Astrocyte of the hippocampus (primary cell): Measurements from ENCODE around the gene CAPN2.
"Not testable (repeated sequence)": the region's sequence is repeated elsewhere in the genome, so short reads cannot be mapped to it uniquely, and the experiment has no call there.

ENCODE experiments used
- DNase-seq: peaks from one replicate; pipeline ENCODE4 v3.0.0; 2011; ENCODE audit warnings: low read depth, low spot score

The CAPN2 gene

DNA sequence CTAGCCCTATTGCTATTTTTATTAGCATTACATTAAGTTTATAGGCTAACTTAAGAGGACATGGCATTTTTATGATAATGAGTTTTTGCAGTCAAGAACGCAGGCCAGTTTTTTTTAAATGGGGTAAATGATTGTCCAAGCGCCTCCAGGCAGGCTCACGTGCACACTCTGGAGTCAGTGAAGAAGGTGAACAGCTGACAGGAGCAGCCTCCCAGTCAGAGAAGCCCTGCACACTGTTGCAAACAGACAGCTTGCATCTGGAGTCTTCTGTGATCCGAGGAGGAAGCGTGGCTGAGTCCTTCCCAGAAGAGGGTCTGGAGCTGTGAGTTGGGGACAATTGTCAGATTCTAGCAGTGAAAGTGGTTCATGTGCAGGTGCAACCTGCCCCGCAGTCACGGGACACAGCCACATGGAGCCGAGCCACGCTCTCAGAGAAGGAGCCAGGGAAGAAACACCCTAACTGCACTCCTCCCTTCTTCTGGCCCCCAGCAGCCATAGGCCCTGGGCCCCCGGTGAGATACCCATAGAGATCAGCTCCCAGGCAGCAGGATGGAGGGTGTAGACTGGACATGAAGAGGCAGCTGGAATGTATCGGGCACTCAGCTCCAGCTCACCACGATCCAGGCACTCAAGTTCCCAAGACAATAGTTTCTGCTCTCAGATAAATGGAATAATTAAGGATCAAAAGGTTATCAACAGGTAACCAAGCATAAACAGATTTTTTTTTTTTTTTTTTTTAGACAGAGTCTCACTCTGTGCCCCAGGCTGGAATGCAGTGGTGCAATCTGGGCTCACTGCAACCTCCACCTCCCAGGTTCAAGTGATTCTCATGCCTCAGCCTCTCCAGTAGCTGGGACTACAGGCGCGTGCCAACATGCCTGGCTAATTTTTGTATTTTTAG is 26.4 kb downstream of the CAPN2 start:
- no peak for DNase-seq

DNA sequence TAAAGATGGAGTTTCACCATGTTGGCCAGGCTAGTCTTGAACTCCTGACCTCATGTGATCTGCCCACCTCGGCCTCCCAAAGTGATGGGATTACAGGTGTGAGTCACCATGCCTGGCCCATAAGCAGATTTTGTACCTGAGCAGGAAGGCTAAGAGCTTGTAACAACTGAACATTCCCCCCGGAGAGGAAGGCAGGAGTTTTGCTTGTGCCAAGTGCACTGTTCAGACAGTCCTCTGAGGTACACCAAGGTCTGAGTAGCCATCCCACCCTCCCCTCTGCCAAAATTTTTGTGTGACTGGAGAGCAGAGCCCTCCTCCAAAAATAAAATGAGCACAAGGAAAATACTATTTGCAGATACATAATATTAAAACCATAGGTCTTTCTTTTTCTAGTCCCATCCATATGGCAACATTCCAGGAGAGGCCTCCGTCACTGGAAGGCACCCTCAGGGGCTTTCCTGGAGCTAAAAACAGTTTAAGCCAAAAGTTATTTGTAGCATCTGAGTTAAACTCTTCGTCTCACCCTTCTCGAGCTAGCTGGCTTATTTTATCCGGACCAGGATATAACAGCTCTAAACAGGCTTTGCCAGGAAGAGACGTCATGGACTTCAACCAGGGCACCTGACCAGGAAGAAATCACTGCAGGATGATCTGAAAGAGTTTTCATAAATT is 27.2 kb downstream of the CAPN2 start:
- DNase-seq = no peak

DNA sequence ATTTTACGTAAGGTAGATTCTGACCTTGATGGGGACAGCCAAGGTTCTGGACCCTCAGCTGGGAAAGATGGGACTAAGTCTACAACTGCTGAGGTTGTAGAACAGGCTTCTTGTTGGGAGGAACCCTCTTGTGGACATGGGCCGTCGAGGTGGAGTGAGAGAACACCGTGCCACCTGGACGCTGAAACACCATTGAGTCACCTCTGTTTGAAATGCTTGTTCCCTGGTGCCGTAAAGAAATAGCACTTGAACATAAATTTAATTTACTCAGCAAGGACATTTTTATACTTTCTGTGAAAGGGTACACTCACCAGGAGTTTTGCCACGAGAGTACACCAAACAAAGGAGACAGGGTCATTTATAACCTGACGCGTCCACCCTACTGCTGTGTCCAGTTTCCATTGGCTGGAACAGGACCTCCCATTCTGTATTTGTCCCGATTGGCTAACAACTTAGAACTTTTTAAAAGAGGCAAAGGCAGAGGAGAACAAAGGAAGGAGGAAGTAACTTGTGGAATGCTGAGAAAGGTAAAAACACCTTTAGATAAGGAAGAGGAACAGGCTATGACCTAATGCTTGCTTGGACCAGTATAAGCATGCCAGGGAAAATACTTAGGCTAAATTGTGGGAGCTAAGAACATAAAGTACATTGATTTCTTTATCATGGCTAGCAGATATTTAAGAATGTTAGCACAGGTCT is 27.8 kb downstream of the CAPN2 start:
- DNase-seq = not testable (repeated sequence)

DNA sequence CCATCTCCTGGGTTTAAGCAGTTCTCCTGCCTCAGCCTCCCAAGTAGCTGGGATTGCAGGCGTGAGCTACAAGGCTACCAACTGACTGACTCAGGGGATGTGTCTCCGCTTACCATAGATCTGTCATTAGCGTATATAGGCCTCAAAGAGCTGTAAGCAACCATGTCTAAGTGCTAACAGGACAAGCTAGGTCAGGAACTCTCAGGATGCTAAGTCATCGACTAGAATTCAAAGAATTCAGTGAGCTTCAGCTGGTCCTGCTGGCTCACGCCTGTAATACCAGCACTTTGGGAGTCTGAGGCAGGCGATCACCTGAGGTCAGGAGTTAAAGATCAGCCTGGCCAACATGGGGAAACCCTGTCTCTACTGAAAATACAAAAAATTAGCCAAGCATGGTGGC is 29.5 kb downstream of the CAPN2 start:
- no peak for DNase-seq

DNA sequence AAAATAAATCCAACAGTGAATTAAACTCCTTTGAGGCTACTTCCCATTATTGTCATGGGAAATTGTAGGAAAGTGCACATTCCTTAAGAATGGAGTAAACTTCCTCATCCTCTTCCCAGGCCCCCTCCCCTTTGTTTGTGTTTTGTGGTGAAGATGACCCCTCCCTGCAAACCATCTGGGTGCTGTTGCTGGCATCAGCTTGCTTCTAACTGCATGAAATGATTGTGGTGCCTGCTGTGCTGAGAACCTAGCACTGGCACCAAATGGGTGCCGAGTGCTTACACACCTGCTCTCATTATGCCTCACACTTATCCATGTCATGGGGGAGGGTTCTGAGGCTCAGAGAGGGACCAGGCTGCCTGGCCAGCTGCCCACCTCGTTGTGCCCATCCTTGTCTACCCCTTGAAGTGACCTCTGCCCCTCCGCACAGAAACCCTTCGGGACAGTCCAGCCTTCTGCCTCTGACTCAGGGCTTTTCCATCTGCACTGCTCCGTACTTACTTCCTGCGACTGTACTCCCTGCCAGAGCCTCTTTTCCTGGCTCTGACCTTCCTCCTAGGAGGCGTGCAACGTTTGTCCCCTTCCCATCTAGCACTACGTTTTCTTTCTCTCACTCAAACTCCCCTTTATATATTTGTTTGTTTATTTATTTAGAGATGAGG is 30.6 kb downstream of the CAPN2 start:
- no peak for DNase-seq

DNA sequence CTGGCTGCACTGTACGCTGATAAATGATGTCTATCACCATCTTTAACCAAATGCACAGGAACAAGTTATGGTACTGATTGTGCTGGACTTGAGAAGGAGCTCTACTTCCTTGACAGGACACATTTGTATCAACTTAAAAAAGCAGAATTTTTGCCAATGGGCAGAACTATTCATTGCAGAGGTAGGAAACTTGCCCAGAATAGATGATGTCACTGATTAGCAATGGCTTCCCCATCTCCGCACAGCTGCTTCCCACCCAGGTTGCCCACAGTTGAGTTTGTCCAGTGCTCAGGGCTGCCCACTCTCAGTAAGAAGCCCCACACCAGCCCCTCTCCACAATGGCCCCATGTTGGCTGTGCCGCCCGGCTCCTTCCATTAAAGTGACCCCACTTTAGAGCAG is 33.4 kb downstream of the CAPN2 start:
- DNase-seq = peak; percentile 77

DNA sequence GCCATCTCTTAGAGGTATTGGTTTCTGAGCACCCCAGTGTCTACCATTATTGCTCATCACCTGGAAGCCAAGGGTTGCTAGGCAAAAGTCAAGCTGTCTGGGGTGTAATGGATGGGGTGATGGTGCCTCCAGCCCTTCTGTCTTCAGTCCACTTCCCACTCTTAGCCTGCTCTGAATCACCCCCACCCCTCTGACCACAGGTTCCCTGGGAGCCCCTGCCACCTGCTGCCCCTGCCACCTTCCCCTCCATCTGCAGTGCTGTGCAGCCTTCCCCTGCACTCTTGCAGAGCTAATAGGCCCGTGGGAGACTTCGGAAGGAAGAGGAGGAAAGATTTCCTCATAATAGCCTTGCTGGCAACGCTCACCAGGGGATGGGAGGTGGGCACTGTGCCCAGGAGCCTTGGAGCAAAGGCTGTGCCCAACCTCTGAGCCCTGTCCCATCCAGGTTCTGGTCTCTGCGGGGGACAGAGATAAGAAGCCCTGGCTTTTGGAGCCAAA is 35.5 kb downstream of the CAPN2 start:
- peak; percentile 71 for DNase-seq

DNA sequence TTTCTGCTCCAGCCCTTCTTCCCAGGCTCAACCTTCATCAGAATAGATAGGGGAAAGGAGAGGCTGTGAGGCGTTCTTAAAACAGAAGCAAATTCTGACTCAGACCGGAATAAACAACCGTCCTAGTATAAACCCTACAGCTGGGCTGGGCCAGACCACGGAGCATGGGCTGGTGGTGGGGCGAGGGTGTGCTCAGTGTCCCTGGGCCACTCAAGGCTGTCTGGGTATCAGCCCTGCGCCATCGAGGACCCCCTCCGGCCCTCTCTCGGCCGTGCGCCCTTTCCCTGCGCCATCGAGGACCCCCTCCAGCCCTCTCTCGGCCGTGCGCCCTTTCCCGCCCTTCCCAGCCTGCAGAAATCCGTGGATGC is 36.0 kb downstream of the CAPN2 start:
- DNase-seq = peak; percentile 61

DNA sequence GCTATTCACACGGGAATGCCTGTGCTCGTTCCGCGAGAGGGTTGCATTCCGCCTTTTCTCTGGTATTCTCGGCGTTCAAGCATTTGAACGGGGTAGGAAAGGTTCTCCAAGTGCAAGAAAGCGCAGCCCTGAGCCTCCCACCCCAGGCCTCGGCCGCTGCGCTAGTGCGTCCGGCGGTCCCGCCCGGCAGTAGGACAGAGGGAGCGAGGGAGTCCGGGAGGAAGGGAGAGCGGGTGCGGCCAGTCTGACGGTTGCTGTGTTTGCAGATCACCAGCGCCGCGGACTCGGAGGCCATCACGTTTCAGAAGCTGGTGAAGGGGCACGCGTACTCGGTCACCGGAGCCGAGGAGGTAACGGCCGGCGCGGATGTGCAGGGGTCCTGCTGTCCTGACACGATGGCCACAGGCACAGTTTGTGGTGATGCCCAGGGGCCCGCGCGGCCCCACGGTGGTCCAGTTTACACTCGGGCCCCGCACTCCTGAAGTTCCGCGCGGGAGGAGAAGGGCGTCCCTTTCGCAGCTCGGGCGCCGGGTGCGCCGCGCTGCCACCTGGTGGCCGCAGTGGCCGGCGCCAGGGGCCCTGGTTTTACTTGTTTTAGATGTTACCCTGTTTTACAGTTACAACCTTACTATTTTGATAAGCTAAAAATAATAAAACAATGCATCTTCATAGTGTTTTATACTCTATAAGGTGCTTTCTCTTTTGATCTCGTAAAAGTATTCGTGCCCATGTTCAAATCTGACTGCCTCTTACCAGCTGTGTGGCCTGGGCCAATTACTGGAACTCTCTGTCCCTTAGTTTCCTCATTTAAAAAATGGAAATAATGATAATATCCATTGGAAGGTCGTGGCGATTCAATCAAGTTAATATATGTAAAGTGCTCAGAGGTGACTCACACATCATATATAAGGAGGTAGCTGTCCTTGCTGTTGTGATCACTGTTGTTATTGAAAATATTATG is 36.7 kb downstream of the CAPN2 start:
- peak; percentile 85 for DNase-seq

DNA sequence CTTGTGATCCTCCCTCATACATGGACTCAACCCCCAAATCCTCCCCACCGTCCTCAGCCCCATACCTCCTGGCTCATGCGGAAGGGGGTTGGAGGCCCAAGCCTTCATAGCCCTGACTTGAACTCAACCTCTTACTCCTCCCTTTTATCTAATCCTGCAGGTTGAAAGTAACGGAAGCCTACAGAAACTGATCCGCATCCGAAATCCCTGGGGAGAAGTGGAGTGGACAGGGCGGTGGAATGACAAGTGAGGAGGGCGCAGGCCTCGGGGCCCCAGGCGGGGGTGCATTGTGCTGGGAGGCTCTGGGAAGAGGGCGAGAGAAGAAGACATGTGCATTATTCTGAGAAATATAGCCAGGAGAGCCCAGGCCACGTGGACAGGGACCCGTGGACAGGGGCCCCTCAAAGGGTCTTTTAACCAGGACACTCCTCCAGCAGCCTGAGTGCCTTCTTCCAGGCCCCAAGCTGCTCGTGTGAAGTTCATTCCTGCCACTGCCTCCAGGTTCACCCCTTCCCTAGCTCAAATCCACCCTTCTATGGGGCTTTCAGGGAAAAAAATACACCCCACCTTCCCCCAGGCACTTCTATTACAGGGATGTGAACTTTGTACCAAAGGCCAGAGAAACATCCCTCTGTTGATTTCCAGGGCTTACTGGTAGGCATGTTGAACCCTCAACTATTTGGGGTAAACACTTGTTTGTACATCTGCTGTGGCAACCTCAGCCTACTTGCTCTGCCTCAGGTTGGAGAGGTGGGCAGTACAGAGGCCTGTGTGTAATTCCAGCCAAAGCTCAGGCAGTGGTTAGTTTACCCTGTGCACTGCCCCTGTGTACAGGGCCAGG is 38.6 kb downstream of the CAPN2 start:
- no peak for DNase-seq

DNA sequence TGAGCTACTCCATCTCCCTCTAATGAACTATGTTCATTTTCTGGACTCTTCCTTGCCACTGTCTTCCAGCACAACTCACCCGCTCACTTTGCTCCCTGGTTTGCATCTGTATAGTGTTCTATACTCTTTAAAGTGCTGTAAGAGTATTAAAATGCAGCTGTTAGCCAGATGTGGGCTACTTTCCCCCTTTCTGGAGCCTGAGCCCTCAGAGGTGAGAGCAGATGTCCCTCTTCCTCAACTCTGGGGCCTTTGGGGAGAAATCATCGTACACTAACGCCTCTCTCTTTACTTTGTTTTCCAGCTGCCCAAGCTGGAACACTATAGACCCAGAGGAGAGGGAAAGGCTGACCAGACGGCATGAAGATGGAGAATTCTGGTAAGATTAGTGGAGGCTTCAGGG is 39.4 kb downstream of the CAPN2 start:
- no peak for DNase-seq

DNA sequence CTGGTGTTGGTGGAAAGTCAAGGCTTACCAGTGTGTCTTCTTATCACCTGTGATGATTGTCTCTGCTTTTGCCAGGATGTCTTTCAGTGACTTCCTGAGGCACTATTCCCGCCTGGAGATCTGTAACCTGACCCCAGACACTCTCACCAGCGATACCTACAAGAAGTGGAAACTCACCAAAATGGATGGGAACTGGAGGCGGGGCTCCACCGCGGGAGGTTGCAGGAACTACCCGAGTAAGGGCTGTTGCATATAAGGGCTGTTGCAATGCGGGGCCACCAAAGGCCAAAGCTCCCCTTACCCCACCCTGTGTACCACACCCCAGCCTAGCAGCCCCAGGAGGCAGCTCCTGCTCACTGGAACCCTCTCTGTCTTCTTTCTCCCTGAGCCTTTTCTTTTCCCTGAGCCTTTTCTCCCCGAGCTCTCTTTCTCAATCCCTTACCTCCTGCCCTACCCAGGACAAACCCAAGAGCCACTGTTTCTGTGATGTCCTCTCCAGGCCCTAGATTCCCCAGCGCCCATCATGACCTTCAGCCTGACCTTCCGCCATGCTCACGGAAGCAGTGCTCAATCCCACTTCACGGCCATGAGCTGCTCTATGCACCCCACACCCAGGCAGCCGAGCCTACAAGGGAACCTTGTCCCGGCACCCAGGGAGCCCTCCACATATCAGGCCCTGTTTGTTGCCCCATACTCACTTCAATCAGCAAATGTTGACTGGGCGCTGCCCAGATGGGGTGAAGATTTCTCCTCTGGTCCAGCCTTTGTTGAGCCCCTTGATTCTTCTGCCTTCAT is 40.6 kb downstream of the CAPN2 start:
- DNase-seq = no peak

DNA sequence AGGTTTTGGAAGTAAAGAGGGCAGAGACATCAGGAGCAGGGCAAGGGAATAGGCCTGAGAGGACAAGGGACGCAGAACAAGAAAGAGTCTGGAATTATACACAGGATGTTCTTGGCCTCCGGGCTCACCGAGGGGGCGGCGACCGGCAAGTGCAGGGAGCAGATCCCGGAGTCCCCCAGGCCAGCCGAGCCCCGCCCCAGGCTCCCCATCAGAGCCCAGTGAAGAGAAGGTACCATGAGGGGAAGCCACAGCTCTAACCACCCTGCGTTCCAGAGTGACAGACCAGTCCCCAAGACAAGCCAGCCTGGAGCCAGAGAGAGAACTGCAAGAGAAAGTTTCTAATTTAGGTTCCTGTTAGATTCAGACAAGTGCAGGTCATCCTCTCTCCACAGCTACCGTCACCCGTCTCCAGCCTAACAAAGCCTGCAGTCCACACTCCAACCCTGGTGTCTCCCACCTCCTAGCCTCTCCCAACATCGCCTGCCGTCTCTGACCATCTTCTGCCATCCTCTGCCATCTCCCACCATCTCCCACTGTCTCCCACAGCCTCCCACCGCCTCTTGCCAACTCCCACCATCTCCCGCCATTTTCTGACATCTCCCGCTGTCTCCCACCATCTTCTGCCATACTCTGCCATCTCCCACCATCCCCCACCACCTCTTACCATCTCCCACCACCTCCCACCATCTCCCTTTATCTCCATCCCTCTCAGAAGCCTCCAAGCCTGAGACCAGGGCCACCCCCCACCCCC is 42.5 kb downstream of the CAPN2 start:
- no peak for DNase-seq

DNA sequence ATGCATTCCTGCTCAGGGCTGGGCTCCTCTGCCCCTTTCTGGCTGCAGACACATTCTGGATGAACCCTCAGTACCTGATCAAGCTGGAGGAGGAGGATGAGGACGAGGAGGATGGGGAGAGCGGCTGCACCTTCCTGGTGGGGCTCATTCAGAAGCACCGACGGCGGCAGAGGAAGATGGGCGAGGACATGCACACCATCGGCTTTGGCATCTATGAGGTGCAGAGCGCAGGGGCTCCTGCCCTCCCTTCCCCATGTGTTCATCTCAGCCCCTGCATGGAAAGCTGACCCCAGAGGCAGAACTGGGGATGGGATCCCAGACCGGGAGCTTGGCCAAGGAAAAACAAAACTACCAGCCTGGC is 43.1 kb downstream of the CAPN2 start:
- no peak for DNase-seq

DNA sequence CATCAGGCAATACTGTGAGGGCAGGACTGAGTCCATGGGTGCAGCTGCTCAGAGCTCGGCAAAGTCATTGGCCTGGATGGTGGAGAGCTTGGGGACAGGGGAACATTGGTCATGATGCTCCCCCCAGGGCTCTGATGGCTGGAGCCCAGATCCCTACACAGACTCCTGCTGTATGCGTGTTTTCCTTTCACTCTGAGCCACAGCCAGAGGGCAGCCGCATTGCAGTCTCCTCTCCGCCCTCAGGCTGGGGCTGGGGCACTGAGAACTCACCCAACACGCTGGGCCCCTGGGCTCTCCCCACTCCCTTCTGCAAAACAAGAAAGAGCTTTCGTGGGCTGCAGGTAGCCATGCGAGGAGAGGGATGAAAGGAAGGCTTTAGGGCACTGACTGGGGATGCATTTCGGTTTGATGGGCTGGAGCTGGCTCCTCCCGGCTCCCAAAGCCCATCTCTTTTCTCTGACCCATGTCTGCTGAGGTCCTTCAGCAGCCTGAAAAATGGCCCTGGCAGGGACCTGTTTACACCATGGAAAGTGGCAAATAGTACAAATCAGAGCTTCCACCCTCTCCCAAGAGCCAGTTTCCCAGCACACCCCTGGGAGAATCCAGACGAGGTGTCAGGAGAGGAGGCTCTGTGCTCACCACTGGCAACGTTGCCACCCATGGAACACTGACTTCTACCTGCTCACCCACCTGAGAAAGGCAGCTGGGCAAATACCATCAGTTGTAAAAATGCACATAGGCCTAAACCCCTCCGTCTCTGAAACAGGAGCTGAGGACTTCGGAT is 43.8 kb downstream of the CAPN2 start:
- DNase-seq = no peak

DNA sequence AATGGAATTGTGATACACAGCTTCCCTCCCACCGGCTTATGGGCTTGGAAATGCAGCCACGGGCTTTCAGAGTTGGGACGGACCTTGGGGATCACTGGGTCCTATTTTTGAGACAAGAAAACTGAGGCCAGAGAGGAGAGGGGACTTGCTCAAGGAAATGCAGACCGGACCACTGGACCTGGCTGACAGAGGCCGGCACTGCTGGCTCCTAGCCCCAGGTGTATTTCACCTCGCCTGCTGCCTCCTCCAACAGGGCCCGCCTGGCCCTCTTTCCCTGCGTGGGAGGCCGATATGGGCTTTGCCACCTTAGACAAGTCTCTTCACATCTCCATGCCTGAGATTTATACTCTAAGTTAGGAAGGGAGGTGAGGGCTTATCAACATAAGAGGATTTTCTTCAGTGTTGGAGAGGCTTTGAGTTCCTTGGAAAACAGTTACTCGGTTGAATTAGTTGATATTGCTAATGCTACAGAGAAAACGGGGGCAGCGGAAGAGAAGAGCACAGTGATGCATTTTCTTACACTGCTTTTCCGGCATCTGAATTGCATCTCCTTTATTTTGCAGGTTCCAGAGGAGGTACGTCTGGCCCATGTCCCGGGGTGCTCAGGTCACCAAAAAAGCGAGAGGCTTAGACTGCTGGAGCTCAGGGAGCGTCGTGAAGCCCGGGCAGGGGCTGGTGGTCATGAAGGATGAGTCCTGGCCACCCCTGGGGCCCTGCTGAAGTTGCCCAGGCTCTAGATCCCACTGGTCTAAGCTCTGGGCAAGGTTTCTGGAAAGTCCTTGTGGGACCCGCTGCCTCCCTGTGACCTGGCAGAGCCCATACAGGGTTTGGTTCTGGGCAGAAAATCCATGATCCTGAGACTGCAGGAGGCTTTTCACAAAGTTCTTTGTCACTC is 44.7 kb downstream of the CAPN2 start:
- DNase-seq = no peak
